GM19467 (cell line): ENCODE data around the gene MRPL28.
"Not testable (repeated sequence)": the region's sequence is repeated elsewhere in the genome, so short reads cannot be mapped to it uniquely, and the experiment has no call there.

Experiments used
- ATAC-seq: cut with Tn5 transposase; IDR thresholded peaks from one replicate; pipeline ENCODE4 v1.9.1; 2021; ENCODE audit warnings: mild to moderate bottlenecking, moderate library complexity; ENCODE audit not compliant: unreplicated experiment

The MRPL28 gene

GRCh38 chr16:341095-341973 lies 29.0 kb downstream of the MRPL28 start:
- ATAC-seq: not testable (repeated sequence)

GRCh38 chr16:340370-341091 lies 29.8 kb downstream of the MRPL28 start:
- ATAC-seq: no peak

GRCh38 chr16:339680-340079 lies 30.7 kb downstream of the MRPL28 start:
- no peak for ATAC-seq

- no peak for ATAC-seq
These were observed 32.3 kb downstream of the MRPL28 start for GRCh38 chr16:337975-338575.

- ATAC-seq: no peak
These were observed 32.9 kb downstream of the MRPL28 start for GRCh38 chr16:337437-337836.

- ATAC-seq: no peak
These were observed 34.1 kb downstream of the MRPL28 start for GRCh38 chr16:336269-336668.

- not testable (repeated sequence) for ATAC-seq
These were observed 35.3 kb downstream of the MRPL28 start for GRCh38 chr16:334861-335632.

- ATAC-seq: not testable (repeated sequence)
These were observed 36.0 kb downstream of the MRPL28 start for GRCh38 chr16:334164-334832.

- ATAC-seq: no peak
These were observed 36.8 kb downstream of the MRPL28 start for GRCh38 chr16:333406-334094.

- ATAC-seq: not testable (repeated sequence)
These were observed 39.0 kb downstream of the MRPL28 start for GRCh38 chr16:331181-331814.

- no peak for ATAC-seq
These were observed 39.6 kb downstream of the MRPL28 start for GRCh38 chr16:330741-331140.

GRCh38 chr16:325375-326145 lies 44.8 kb downstream of the MRPL28 start:
- ATAC-seq: no peak

- ATAC-seq: no peak
These were observed 45.6 kb downstream of the MRPL28 start for GRCh38 chr16:324451-325334.

- no peak for ATAC-seq
These were observed 46.2 kb downstream of the MRPL28 start for GRCh38 chr16:324201-324450.

- no peak for ATAC-seq
These were observed 47.7 kb downstream of the MRPL28 start for GRCh38 chr16:322476-323143.

- ATAC-seq: no peak
These were observed 48.8 kb downstream of the MRPL28 start for GRCh38 chr16:321532-321931.

GRCh38 chr16:320206-320605 lies 50.1 kb downstream of the MRPL28 start:
- ATAC-seq: no peak
